Sigmoid colon (tissue), 4 donors: ENCODE measurements around the gene SUMO3.

ENCODE experiments used
- CTCF ChIP-seq, 4 experiments: fragments of 450-650 bp in 3 of 4; fragments of 200-600 bp in 1 of 4; IDR thresholded peaks; one replicate each; pipeline ENCODE4 v1.5.1; 2016 to 2019; ENCODE audit warnings: antibody characterized with exemption in 4 of 4, mild to moderate bottlenecking in 3 of 4, moderate library complexity in 2 of 4
- EP300 ChIP-seq, 4 donors: sonication (generic); formaldehyde crosslinking; IDR thresholded peaks; one replicate each; pipeline ENCODE4 v1.6.1; 2017; ENCODE audit warnings: antibody characterized with exemption in 4 of 4
- POLR2A ChIP-seq, 2 donors: fragments of 450-650 bp; IDR thresholded peaks; one replicate each; pipeline ENCODE4 v1.6.1; 2016; ENCODE audit warnings: antibody characterized with exemption in 2 of 2, mild to moderate bottlenecking in 2 of 2, moderate library complexity in 2 of 2
- POLR2AphosphoS5 ChIP-seq, 4 donors: sonication (generic); formaldehyde crosslinking; IDR thresholded peaks; one replicate each; pipeline ENCODE4 v1.6.1; 2017; ENCODE audit warnings: antibody characterized with exemption in 4 of 4

GRCh38 chr21:44759628-44760285 lies 58.1 kb downstream of the SUMO3 start:
- TF ChIP-seq POLR2AphosphoS5 (IDR thresholded peaks at IDR 0.05) = no peak
- no peak for TF ChIP-seq CTCF (IDR thresholded peaks at IDR 0.05)
- TF ChIP-seq POLR2A (IDR thresholded peaks at IDR 0.05) = no peak
- no peak for TF ChIP-seq EP300 (IDR thresholded peaks at IDR 0.05)
